ENCODE results near the gene NEK1. TPM values are rescaled to one million over a fixed set of nuclear protein-coding genes. Genes with fewer than 3 reads are reported as not detected.

Gene NEK1
- total and polyA plus RNA-seq, 4 donors: 3.6 to 32.9 (median 9.3) TPM

GRCh38 chr4:169619958-169620879 lies 7.8 kb upstream of the NEK1 start, which contains the start of gene CLCN3:
Gene CLCN3, plus strand, starts transcription at chr4:169620578. Its CDS starts 15,351 bp downstream, at chr4:169635929.
- peak; percentile 99 for ATAC-seq (ENCODE audit: insufficient read depth, low FRiP score)
- H3K4me3 ChIP-seq: peak within 1 kb of the TSS; percentile 71
- DNase-seq: peak; percentile 98 to 99 (median 98)
- H3K4me1 ChIP-seq (ENCODE audit: control insufficient read depth in 5 of 5, insufficient read depth in 5 of 5, low read length in 5 of 5): peaks cover 0 to 19% (median 3%) of the 10 kb centered on the region in 5 donors
- TF ChIP-seq CTCF (IDR thresholded peaks at IDR 0.05; ENCODE audit: control extremely low read depth, extremely low read depth): peak; percentile 5
- H3K27me3 ChIP-seq (ENCODE audit: control insufficient read depth in 3 of 3, insufficient read depth in 3 of 3, low read length in 2 of 3): no peaks in the 10 kb centered on the region
- H3K9me3 ChIP-seq (ENCODE audit: control insufficient read depth in 4 of 4, insufficient read depth in 3 of 4, low read length in 3 of 4): no peaks in the 10 kb centered on the region
- peak within 1 kb of the TSS; percentile 100 for H3K9ac ChIP-seq (ENCODE audit: insufficient read depth in 1 of 2, low read length in 2 of 2)
- H3K36me3 ChIP-seq (ENCODE audit: control insufficient read depth in 4 of 4, insufficient read depth in 4 of 4, low read length in 4 of 4): peaks cover 0 to 4% (median 0%) of the 10 kb centered on the region in 4 donors
- WGBS, 2 donors: 0% methylated on average over 67 of the region's 67 CpGs
- peak within 1 kb of the TSS; percentile 97 to 99 for H3K27ac ChIP-seq (ENCODE audit: low read depth in 1 of 2, low read length in 1 of 2)

- Histone ChIP-seq H3K9me3 (ENCODE audit: control insufficient read depth in 4 of 4, insufficient read depth in 3 of 4, low read length in 3 of 4) (no peaks in the 10 kb centered on the region), H3K4me3 (peak overlapping the region; percentile 71), H3K36me3 (ENCODE audit: control insufficient read depth in 4 of 4, insufficient read depth in 4 of 4, low read length in 4 of 4) (peaks cover 0 to 4% (median 0%) of the 10 kb centered on the region in 4 donors), H3K4me1 (ENCODE audit: control insufficient read depth in 5 of 5, insufficient read depth in 5 of 5, low read length in 5 of 5) (peaks cover 0 to 19% (median 0%) of the 10 kb centered on the region in 5 donors), H3K27ac (ENCODE audit: low read depth in 1 of 2, low read length in 1 of 2) (peak overlapping the region; percentile 80 to 99), H3K9ac (ENCODE audit: insufficient read depth in 1 of 2, low read length in 2 of 2) (peak overlapping the region; percentile 100), H3K27me3 (ENCODE audit: control insufficient read depth in 3 of 3, insufficient read depth in 3 of 3, low read length in 2 of 3) (no peaks in the 10 kb centered on the region)
- DNase-seq (peak; percentile 56 to 75 (median 74)), ATAC-seq (ENCODE audit: insufficient read depth, low FRiP score) (no peak)
- peak; percentile 42 for TF ChIP-seq CTCF (IDR thresholded peaks at IDR 0.05; ENCODE audit: control extremely low read depth, extremely low read depth)
- 0 to 2% methylated on average over 12 of the region's 12 CpGs for WGBS, 2 donors
Measured at GRCh38 chr4:169619518-169619957, 7.2 kb upstream of the NEK1 start.

GRCh38 chr4:169618986-169619385 lies 6.6 kb upstream of the NEK1 start:
- Histone ChIP-seq H3K27ac (ENCODE audit: low read depth in 1 of 2, low read length in 1 of 2) (peak overlapping the region in 1 of 2 donors; percentile 80), H3K36me3 (ENCODE audit: control insufficient read depth in 4 of 4, insufficient read depth in 4 of 4, low read length in 4 of 4) (peaks cover 0 to 4% (median 0%) of the 10 kb centered on the region in 4 donors), H3K9me3 (ENCODE audit: control insufficient read depth in 4 of 4, insufficient read depth in 3 of 4, low read length in 3 of 4) (no peaks in the 10 kb centered on the region), H3K4me1 (ENCODE audit: control insufficient read depth in 5 of 5, insufficient read depth in 5 of 5, low read length in 5 of 5) (peaks cover 0 to 19% (median 0%) of the 10 kb centered on the region in 5 donors), H3K9ac (ENCODE audit: insufficient read depth in 1 of 2, low read length in 2 of 2) (no peak overlapping the region), H3K27me3 (ENCODE audit: control insufficient read depth in 3 of 3, insufficient read depth in 3 of 3, low read length in 2 of 3) (no peaks in the 10 kb centered on the region), H3K4me3 (no peak overlapping the region)
- ATAC-seq (ENCODE audit: insufficient read depth, low FRiP score): no peak
- DNase-seq: no peak
- 90 to 92% methylated on average over 4 of the region's 4 CpGs for WGBS, 2 donors
- no peak for TF ChIP-seq CTCF (IDR thresholded peaks at IDR 0.05; ENCODE audit: control extremely low read depth, extremely low read depth)
